Upper lobe of left lung (tissue), 4 donors: ENCODE results near the gene OR6X1.

Source experiments
- POLR2AphosphoS5 ChIP-seq, 2 donors: sonication (generic); formaldehyde crosslinking; IDR thresholded peaks; one replicate each; pipeline ENCODE4 v1.5.1; 2017; ENCODE audit warnings: antibody characterized with exemption in 2 of 2
- TF ChIP-seq, protein P1 (sequence below), 6 experiments: fragments of 450-650 bp in 4 of 6; fragments of 200-600 bp in 2 of 6; sonication (generic) in 2 of 6; IDR thresholded peaks; one replicate each; pipeline ENCODE4 v1.5.1; 2016 to 2019; ENCODE audit warnings: antibody characterized with exemption in 6 of 6

DNA sequence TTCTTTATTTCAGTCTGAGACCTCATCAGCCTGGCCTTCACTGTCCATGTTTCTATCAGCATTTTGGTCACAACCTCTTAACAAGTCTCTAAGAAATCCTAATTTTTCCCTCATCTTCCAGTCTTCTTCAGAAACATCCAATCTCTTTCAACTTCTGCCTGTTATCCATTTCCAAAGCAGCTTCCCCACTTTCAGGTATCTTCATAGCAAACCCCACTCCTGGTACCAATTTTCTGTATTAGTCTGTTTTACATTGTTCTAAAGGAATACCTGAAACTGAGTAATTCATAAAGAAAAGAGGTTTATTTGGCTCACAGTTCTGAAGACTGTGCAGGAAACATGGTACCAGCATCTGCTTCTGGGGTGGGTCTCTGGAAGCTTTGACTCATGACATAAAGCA, 8.1 kb upstream of the OR6X1 start:
- TF ChIP-seq, protein P1, sequence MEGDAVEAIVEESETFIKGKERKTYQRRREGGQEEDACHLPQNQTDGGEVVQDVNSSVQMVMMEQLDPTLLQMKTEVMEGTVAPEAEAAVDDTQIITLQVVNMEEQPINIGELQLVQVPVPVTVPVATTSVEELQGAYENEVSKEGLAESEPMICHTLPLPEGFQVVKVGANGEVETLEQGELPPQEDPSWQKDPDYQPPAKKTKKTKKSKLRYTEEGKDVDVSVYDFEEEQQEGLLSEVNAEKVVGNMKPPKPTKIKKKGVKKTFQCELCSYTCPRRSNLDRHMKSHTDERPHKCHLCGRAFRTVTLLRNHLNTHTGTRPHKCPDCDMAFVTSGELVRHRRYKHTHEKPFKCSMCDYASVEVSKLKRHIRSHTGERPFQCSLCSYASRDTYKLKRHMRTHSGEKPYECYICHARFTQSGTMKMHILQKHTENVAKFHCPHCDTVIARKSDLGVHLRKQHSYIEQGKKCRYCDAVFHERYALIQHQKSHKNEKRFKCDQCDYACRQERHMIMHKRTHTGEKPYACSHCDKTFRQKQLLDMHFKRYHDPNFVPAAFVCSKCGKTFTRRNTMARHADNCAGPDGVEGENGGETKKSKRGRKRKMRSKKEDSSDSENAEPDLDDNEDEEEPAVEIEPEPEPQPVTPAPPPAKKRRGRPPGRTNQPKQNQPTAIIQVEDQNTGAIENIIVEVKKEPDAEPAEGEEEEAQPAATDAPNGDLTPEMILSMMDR (IDR thresholded peaks at IDR 0.05) = no peak
- TF ChIP-seq POLR2AphosphoS5 (IDR thresholded peaks at IDR 0.05) = no peak
